OCI-LY1 (cell line): Measurements from ENCODE around the gene ANKRD10.
"Not testable (repeated sequence)": the region's sequence is repeated elsewhere in the genome, so short reads cannot be mapped to it uniquely, and the experiment has no call there.

Experiments
- H2AFZ ChIP-seq: fragments of 200-600 bp; sonication (generic), shearing (Covaris generic); 2 replicates; pipeline ENCODE4 v1.6.0; 2014; ENCODE audit warnings: antibody characterized with exemption, mild to moderate bottlenecking, low read length
- H3F3A ChIP-seq: fragments of 200-600 bp; sonication (generic), shearing (Covaris generic); 2 replicates; pipeline ENCODE4 v1.6.0; 2014; ENCODE audit warnings: mild to moderate bottlenecking, antibody characterized with exemption, low read length, moderate library complexity; ENCODE audit not compliant: insufficient read depth
- H3K27ac ChIP-seq: fragments of 200-600 bp; sonication (generic); 2 replicates; pipeline ENCODE4 v1.5.1; 2014; ENCODE audit warnings: low read length, mixed run types, mild to moderate bottlenecking, low read depth; ENCODE audit not compliant: poor library complexity, severe bottlenecking
- H3K27me3 ChIP-seq: fragments of 200-600 bp; sonication (generic); 2 replicates; pipeline ENCODE4 v1.6.0; 2014; ENCODE audit warnings: antibody characterized with exemption, mild to moderate bottlenecking, low read length, moderate library complexity; ENCODE audit not compliant: insufficient read depth
- H3K36me3 ChIP-seq: fragments of 200-600 bp; sonication (generic); 2 replicates; pipeline ENCODE4 v1.6.1; 2014; ENCODE audit warnings: mild to moderate bottlenecking, antibody characterized with exemption, low read length, moderate library complexity, mixed read lengths; ENCODE audit not compliant: insufficient read depth
- H3K4me1 ChIP-seq: fragments of 200-600 bp; sonication (generic); 2 replicates; pipeline ENCODE4 v1.5.1; 2014; ENCODE audit warnings: mild to moderate bottlenecking, low read length, moderate library complexity; ENCODE audit not compliant: insufficient read depth, severe bottlenecking
- H3K4me2 ChIP-seq: fragments of 200-600 bp; sonication (generic), shearing (Covaris generic); 2 replicates; pipeline ENCODE4 v1.6.1; 2014; ENCODE audit warnings: low read length
- H3K4me3 ChIP-seq: fragments of 200-600 bp; sonication (generic); 2 replicates; pipeline ENCODE4 v1.5.1; 2014; ENCODE audit warnings: low read length, low read depth, mild to moderate bottlenecking, mixed read lengths; ENCODE audit not compliant: poor library complexity, severe bottlenecking
- H3K79me2 ChIP-seq: fragments of 200-600 bp; shearing (Covaris generic); 2 replicates; pipeline ENCODE4 v1.6.1; 2016; ENCODE audit warnings: mixed run types, low read length, mixed read lengths; ENCODE audit not compliant: insufficient read depth
- H3K9ac ChIP-seq: fragments of 200-600 bp; sonication (generic), shearing (Covaris generic); 2 replicates; pipeline ENCODE4 v1.6.1; 2014; ENCODE audit warnings: mild to moderate bottlenecking, low read length, mixed read lengths
- H3K9me2 ChIP-seq: fragments of 200-600 bp; sonication (generic), shearing (Covaris generic); 2 replicates; pipeline ENCODE4 v1.6.1; 2014; ENCODE audit warnings: low read depth, mild to moderate bottlenecking, low read length, mixed read lengths
- H3K9me3 ChIP-seq: fragments of 200-600 bp; shearing (Covaris generic); 2 replicates; pipeline ENCODE4 v1.6.1; 2014; ENCODE audit warnings: low read length, mixed read lengths
- H4K20me1 ChIP-seq: fragments of 200-600 bp; sonication (generic), shearing (Covaris generic); 2 replicates; pipeline ENCODE4 v1.6.0; 2016; ENCODE audit warnings: mild to moderate bottlenecking, low read length; ENCODE audit not compliant: insufficient read depth
- EZH2 ChIP-seq: fragments of 200-600 bp; sonication (generic), shearing (Covaris generic); IDR thresholded peaks from 2 replicates; pipeline ENCODE4 v1.8.0; 2017; ENCODE audit warnings: borderline replicate concordance, mixed run types, mild to moderate bottlenecking, antibody characterized with exemption, low read length, moderate library complexity, mixed read lengths
- TF ChIP-seq, protein P1 (sequence below): fragments of 200-600 bp; sonication (generic), shearing (Covaris generic); IDR thresholded peaks from 2 replicates; pipeline ENCODE4 v1.5.1; 2017; ENCODE audit warnings: mild to moderate bottlenecking, antibody characterized with exemption, low read length, moderate library complexity, mixed read lengths

The ANKRD10 gene

DNA sequence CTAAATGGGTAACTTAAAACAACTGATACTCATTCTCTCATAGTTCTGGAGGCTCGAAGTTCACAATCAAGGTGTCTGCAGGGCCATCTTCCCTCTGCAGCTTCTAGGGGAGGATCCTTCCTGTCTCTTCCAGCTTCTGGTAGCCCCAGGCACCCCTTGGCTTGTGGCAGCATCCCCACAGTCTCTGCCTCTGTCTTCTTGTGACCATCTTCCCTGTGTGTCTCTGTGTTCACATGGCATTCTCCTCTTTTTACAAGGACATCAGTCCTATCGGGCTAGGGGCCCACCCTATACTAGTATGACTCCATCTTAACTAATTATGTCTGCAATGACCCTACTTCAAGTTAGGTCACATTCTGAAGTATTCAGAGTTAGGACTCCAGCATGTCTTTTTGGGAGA is 73.5 kb downstream of the ANKRD10 start:
- peaks cover 3% of the 10 kb centered on the region for H3K27me3 ChIP-seq
- no peaks in the 10 kb centered on the region for H3K4me1 ChIP-seq
- H3K4me3 ChIP-seq: no peak overlapping the region
- no peaks in the 10 kb centered on the region for H3F3A ChIP-seq
- no peak overlapping the region for H3K9ac ChIP-seq
- no peak overlapping the region for H3K27ac ChIP-seq
- H2AFZ ChIP-seq: no peak overlapping the region
- no peaks in the 10 kb centered on the region for H3K36me3 ChIP-seq
- TF ChIP-seq EZH2: no peak
- TF ChIP-seq, protein P1, sequence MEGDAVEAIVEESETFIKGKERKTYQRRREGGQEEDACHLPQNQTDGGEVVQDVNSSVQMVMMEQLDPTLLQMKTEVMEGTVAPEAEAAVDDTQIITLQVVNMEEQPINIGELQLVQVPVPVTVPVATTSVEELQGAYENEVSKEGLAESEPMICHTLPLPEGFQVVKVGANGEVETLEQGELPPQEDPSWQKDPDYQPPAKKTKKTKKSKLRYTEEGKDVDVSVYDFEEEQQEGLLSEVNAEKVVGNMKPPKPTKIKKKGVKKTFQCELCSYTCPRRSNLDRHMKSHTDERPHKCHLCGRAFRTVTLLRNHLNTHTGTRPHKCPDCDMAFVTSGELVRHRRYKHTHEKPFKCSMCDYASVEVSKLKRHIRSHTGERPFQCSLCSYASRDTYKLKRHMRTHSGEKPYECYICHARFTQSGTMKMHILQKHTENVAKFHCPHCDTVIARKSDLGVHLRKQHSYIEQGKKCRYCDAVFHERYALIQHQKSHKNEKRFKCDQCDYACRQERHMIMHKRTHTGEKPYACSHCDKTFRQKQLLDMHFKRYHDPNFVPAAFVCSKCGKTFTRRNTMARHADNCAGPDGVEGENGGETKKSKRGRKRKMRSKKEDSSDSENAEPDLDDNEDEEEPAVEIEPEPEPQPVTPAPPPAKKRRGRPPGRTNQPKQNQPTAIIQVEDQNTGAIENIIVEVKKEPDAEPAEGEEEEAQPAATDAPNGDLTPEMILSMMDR: no peak
- H3K9me2 ChIP-seq: no peaks in the 10 kb centered on the region
- H3K9me3 ChIP-seq: no peaks in the 10 kb centered on the region
- no peaks in the 10 kb centered on the region for H3K79me2 ChIP-seq
- no peak overlapping the region for H3K4me2 ChIP-seq
- no peaks in the 10 kb centered on the region for H4K20me1 ChIP-seq

DNA sequence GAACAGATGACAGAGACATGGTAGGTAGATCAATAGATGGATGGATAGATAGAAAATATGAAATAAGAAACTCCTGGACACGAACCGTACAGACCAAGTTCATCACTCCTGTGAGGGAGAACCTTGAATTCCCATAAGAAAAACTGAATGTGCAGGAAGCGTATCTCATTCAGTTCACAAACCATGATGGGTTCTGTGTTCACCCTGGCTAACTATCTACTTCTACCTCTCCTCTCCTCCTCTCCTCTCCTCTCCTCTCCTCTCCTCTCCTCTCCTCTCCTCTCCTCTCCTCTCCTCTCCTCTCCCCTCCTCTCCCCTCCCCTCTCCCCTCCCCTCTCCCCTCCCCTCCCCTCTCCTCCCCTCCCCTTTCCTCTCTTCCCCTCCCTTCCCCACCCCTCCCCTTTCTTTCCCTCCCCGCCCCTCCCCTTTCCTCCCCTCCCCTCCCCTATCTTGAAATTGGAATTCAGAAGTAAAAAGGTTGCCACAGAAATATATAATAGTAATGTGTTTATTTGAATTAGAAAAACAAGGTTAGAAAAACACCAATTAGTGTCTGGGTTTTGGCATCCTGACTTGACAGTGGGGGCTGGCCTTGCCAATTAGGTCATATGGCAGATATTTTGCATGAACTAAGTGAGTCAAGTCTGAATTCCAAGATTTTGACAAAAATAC is 75.9 kb downstream of the ANKRD10 start:
- no peak overlapping the region for H2AFZ ChIP-seq
- H3K4me1 ChIP-seq: no peaks in the 10 kb centered on the region
- peaks cover 3% of the 10 kb centered on the region for H3K27me3 ChIP-seq
- no peak overlapping the region for H3K27ac ChIP-seq
- H3K4me3 ChIP-seq: no peak overlapping the region
- no peaks in the 10 kb centered on the region for H3F3A ChIP-seq
- H3K4me2 ChIP-seq: no peak overlapping the region
- H4K20me1 ChIP-seq: no peaks in the 10 kb centered on the region
- H3K79me2 ChIP-seq: no peaks in the 10 kb centered on the region
- H3K9ac ChIP-seq: no peak overlapping the region
- H3K9me2 ChIP-seq: no peaks in the 10 kb centered on the region
- no peaks in the 10 kb centered on the region for H3K36me3 ChIP-seq
- TF ChIP-seq, protein P1: no peak
- no peak for TF ChIP-seq EZH2
- H3K9me3 ChIP-seq: no peaks in the 10 kb centered on the region

GRCh38 chr13:110838116-110838515 is 76.8 kb downstream of the ANKRD10 start:
- Histone ChIP-seq H3K9ac (no peak overlapping the region), H3F3A (no peaks in the 10 kb centered on the region), H3K27ac (no peak overlapping the region), H3K9me2 (no peaks in the 10 kb centered on the region), H3K4me2 (no peak overlapping the region), H3K79me2 (no peaks in the 10 kb centered on the region), H3K36me3 (no peaks in the 10 kb centered on the region), H3K27me3 (peaks cover 2% of the 10 kb centered on the region; the same call in 1 of the 2 replicates), H3K4me3 (no peak overlapping the region), H3K9me3 (no peaks in the 10 kb centered on the region), H3K4me1 (no peaks in the 10 kb centered on the region), H2AFZ (no peak overlapping the region), H4K20me1 (no peaks in the 10 kb centered on the region)
- TF ChIP-seq EZH2: no peak
- TF ChIP-seq, protein P1: no peak

DNA sequence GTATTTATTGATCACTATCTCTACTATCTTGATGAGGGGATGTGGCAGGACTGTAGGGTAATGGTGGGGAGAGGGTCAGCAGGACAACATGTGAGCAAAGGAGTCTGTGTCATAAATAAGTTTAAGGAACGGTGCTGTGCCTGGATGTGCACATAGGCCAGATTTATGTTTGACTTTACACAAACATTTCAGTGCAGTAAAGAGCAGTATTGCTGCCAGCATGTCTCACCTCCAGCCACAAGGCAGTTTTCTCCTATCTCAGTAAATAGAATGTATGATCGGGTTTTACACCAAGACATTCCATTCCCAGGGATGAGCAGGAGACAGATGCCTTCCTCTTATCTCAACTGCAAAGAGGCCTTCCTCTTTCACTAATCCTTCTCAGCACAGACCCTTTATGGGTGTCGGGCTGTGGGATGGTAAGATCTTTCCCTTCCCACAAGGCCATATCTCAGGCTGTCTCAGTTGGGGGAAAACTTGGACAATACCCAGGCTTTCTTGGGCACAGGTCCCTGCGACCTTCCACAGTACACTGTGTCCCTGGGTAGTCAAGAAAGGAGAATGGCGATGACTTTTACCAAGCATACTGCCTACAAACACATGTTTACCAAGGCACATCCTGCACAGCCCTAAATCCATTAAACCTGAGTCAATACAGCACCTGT is 77.3 kb downstream of the ANKRD10 start:
- not testable (repeated sequence) for H3K79me2 ChIP-seq, H4K20me1 ChIP-seq, H3K27ac ChIP-seq, H3K27me3 ChIP-seq, H3K4me3 ChIP-seq, H3K4me2 ChIP-seq, H3K4me1 ChIP-seq, H3K36me3 ChIP-seq, H3F3A ChIP-seq, H3K9me3 ChIP-seq, H3K9ac ChIP-seq, H2AFZ ChIP-seq, H3K9me2 ChIP-seq
